ENCODE data around the gene GTF2B. TPM values are rescaled to one million over a fixed set of nuclear protein-coding genes. Genes with fewer than 3 reads are reported as not detected.
"Not testable (repeated sequence)": the region's sequence is repeated elsewhere in the genome, so short reads cannot be mapped to it uniquely, and the experiment has no call there.

Gene GTF2B
- total and polyA plus RNA-seq, 2 experiments from 2014 or later, result 19.8 to 19.9 TPM

DNA sequence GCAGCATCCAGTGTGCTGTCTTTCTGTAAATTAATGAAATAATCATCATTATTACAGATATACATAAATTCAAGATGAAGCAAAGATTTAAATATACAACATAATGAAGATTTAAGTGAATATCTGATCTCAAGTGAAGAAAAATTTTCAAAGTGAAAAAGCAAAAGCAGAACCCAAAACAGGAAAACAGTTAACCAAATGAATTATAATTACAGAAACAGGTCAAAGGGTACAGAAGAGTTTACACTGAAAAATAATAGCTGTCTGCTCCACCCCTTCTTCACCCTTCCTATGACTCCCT lies 44.8 kb upstream of the GTF2B start:
- H3K4me2 ChIP-seq, result no peak overlapping the region
- H2AFZ ChIP-seq, result no peak overlapping the region
- no peak overlapping the region for H3K27ac ChIP-seq (ENCODE audit: low read depth)
- no peak for ATAC-seq
- H3K27ac Mint-ChIP-seq, result no peak overlapping the region
- H3K36me3 ChIP-seq (ENCODE audit: insufficient read depth), result peaks cover 24% of the 10 kb centered on the region; the same call in 1 of the 2 replicates
- H3K9me2 ChIP-seq (ENCODE audit: insufficient read depth), result no peaks in the 10 kb centered on the region
- no peaks in the 10 kb centered on the region for H4K20me1 ChIP-seq (replicated peaks; ENCODE audit: insufficient read depth)
- H3K27me3 Mint-ChIP-seq (ENCODE audit: insufficient read depth, low read depth, poor library complexity), result peaks cover 6% of the 10 kb centered on the region
- H3K9me3 Mint-ChIP-seq, result no peaks in the 10 kb centered on the region
- TF ChIP-seq, protein P1, sequence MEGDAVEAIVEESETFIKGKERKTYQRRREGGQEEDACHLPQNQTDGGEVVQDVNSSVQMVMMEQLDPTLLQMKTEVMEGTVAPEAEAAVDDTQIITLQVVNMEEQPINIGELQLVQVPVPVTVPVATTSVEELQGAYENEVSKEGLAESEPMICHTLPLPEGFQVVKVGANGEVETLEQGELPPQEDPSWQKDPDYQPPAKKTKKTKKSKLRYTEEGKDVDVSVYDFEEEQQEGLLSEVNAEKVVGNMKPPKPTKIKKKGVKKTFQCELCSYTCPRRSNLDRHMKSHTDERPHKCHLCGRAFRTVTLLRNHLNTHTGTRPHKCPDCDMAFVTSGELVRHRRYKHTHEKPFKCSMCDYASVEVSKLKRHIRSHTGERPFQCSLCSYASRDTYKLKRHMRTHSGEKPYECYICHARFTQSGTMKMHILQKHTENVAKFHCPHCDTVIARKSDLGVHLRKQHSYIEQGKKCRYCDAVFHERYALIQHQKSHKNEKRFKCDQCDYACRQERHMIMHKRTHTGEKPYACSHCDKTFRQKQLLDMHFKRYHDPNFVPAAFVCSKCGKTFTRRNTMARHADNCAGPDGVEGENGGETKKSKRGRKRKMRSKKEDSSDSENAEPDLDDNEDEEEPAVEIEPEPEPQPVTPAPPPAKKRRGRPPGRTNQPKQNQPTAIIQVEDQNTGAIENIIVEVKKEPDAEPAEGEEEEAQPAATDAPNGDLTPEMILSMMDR (conservative IDR thresholded peaks at IDR 0.05; ENCODE audit: low read depth in 2 of 2), result peak in 1 of 2 experiments; percentile 18; a peak in 1 of 4 replicates
- TF ChIP-seq CREB1 (CRISPR knock-in tag; IDR thresholded peaks at IDR 0.05; ENCODE audit: low read depth), result no peak
- no peaks in the 10 kb centered on the region for H3K27me3 ChIP-seq (ENCODE audit: insufficient read depth)
- H3K4me1 Mint-ChIP-seq, result no peaks in the 10 kb centered on the region
- H3K4me3 Mint-ChIP-seq, result no peak overlapping the region
- no peaks in the 10 kb centered on the region for H3K4me1 ChIP-seq (ENCODE audit: insufficient read depth)
- no peaks in the 10 kb centered on the region for H3K79me2 ChIP-seq (replicated peaks; ENCODE audit: insufficient read depth)
- DNase-seq (ENCODE audit: low spot score), result no peak
- H3K36me3 Mint-ChIP-seq (ENCODE audit: low read depth), result peaks cover 59% of the 10 kb centered on the region
- no peak overlapping the region for H3K4me3 ChIP-seq
- H3F3A ChIP-seq (replicated peaks; ENCODE audit: low read depth), result no peaks in the 10 kb centered on the region

DNA sequence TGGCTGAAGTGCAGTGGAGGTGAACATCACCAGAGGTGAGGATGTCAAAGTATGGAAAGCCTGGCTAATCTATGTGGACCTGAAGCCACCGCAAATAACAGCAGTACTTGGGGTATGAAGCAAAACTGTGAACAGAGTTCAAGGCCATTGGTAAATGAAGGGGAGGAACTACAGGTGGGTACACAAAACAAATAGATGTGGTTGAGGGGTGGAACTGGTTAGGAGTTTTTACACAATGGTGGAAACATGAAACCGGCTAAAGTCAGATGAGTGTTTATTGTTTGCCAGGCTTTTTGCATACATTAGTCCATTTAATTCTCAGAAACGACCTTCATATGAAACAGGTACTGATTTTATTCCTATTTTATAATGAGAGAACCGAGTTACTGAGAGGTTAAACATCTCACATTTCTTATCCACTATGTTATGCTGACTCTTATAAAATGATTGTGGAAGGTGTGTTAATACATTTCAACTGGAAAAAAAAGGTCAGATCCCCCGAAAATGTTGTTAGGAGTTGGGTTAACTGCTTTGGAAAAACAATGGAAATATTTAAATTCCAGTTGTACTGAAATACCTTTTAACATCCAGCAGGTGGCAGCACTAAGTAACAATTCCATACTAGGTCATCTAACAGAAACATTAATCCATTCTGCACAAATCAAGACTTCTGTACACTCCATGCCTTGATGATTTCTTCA lies 44.3 kb upstream of the GTF2B start:
- Mint-ChIP-seq H3K4me1 (no peaks in the 10 kb centered on the region), H3K9me3 (no peaks in the 10 kb centered on the region), H3K4me3 (no peak overlapping the region), H3K27ac (peak overlapping the region; percentile 54; the same call in 1 of the 2 replicates), H3K27me3 (ENCODE audit: insufficient read depth, low read depth, poor library complexity) (peaks cover 6% of the 10 kb centered on the region), H3K36me3 (ENCODE audit: low read depth) (peaks cover 55% of the 10 kb centered on the region)
- H3K4me3 ChIP-seq, result no peak overlapping the region
- H3K9me2 ChIP-seq (ENCODE audit: insufficient read depth), result no peaks in the 10 kb centered on the region
- TF ChIP-seq EZH2 (IDR thresholded peaks at IDR 0.05; ENCODE audit: low read depth, unreplicated experiment), result no peak
- no peak for TF ChIP-seq NANOG (IDR thresholded peaks at IDR 0.05; ENCODE audit: borderline replicate concordance)
- TF ChIP-seq, protein P1 (conservative IDR thresholded peaks at IDR 0.05; ENCODE audit: low read depth in 2 of 2), result peak; percentile 59 to 91
- H3F3A ChIP-seq (replicated peaks; ENCODE audit: low read depth), result no peaks in the 10 kb centered on the region
- peak; percentile 45 for DNase-seq (ENCODE audit: low spot score)
- H3K36me3 ChIP-seq (ENCODE audit: insufficient read depth), result peaks cover 22% of the 10 kb centered on the region; the same call in 1 of the 2 replicates
- H3K4me1 ChIP-seq (ENCODE audit: insufficient read depth), result no peaks in the 10 kb centered on the region
- no peak overlapping the region for H3K27ac ChIP-seq (ENCODE audit: low read depth)
- no peak for ATAC-seq
- H3K27me3 ChIP-seq (ENCODE audit: insufficient read depth), result no peaks in the 10 kb centered on the region
- H3K4me2 ChIP-seq, result no peak overlapping the region
- H3K79me2 ChIP-seq (replicated peaks; ENCODE audit: insufficient read depth), result no peaks in the 10 kb centered on the region
- no peak overlapping the region for H2AFZ ChIP-seq
- H4K20me1 ChIP-seq (replicated peaks; ENCODE audit: insufficient read depth), result no peaks in the 10 kb centered on the region

DNA sequence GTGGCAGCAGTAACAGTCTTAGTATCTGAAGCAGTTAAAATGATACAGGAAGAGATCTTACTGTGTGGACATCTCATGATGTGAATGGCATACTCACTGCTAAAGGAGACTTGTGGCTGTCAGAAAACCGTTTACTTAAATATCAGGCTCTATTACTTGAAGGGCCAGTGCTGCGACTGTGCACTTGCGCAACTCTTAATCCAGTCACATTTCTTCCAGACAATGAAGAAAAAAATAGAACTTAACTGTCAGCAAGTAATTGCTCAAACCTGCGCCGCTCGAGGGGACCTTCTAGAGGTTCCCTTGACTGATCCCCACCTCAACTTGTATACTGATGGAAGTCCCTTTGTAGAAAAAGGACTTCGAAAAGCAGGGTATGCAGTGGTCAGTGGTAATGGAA lies 38.8 kb upstream of the GTF2B start:
- H3K27ac ChIP-seq (ENCODE audit: low read depth); H3K4me1 Mint-ChIP-seq; H3K4me2 ChIP-seq; H3K79me2 ChIP-seq (replicated peaks; ENCODE audit: insufficient read depth); H4K20me1 ChIP-seq (replicated peaks; ENCODE audit: insufficient read depth); H3K4me1 ChIP-seq (ENCODE audit: insufficient read depth); H3K27me3 ChIP-seq (ENCODE audit: insufficient read depth); H3K4me3 Mint-ChIP-seq; H3F3A ChIP-seq (replicated peaks; ENCODE audit: low read depth); H3K9me3 Mint-ChIP-seq; H3K4me3 ChIP-seq; H3K27ac Mint-ChIP-seq; DNase-seq (ENCODE audit: low spot score); ATAC-seq; H2AFZ ChIP-seq; H3K9me2 ChIP-seq (ENCODE audit: insufficient read depth); H3K27me3 Mint-ChIP-seq (ENCODE audit: insufficient read depth, low read depth, poor library complexity): not testable (repeated sequence)
- H3K36me3 ChIP-seq (ENCODE audit: insufficient read depth), result peaks cover 11% of the 10 kb centered on the region; the same call in 1 of the 2 replicates
- H3K36me3 Mint-ChIP-seq (ENCODE audit: low read depth), result peaks cover 42% of the 10 kb centered on the region
